KMS-11 (cell line): ENCODE results near the gene CYSLTR1.

ENCODE experiments used
- H2AFZ ChIP-seq: fragments of 200-600 bp; sonication (generic); 2 replicates; pipeline ENCODE4 v1.6.1; 2016; ENCODE audit warnings: antibody characterized with exemption, mixed run types, low read depth
- H3K27ac ChIP-seq: fragments of 200-600 bp; sonication (generic); 2 replicates; pipeline ENCODE4 v1.6.1; 2016; ENCODE audit warnings: mild to moderate bottlenecking, mixed run types
- H3K27me3 ChIP-seq: fragments of 200-600 bp; sonication (generic); 2 replicates; pipeline ENCODE4 v1.6.1; 2017; ENCODE audit warnings: mild to moderate bottlenecking, low read depth, mixed run types, moderate library complexity; ENCODE audit not compliant: insufficient read depth
- H3K36me3 ChIP-seq: fragments of 200-600 bp; sonication (generic); 2 replicates; pipeline ENCODE4 v1.6.1; 2017; ENCODE audit warnings: mild to moderate bottlenecking, mixed run types; ENCODE audit not compliant: insufficient read depth
- H3K4me1 ChIP-seq: fragments of 200-600 bp; sonication (generic); 2 replicates; pipeline ENCODE4 v1.6.1; 2016; ENCODE audit warnings: mild to moderate bottlenecking, low read depth, mixed run types; ENCODE audit not compliant: poor library complexity, severe bottlenecking
- H3K4me2 ChIP-seq: fragments of 200-600 bp; sonication (generic); 2 replicates; pipeline ENCODE4 v1.7.0; 2016; ENCODE audit warnings: mild to moderate bottlenecking, mixed run types
- H3K4me3 ChIP-seq: fragments of 200-600 bp; sonication (generic); IDR thresholded peaks from 2 replicates; pipeline ENCODE4 v1.6.1; 2017; ENCODE audit warnings: low read depth, low read length, mixed read lengths; ENCODE audit not compliant: insufficient read depth
- H3K79me2 ChIP-seq: fragments of 200-600 bp; sonication (generic); 2 replicates; pipeline ENCODE4 v1.6.1; 2016; ENCODE audit warnings: low read depth, mixed run types; ENCODE audit not compliant: insufficient read depth
- H3K9ac ChIP-seq: fragments of 200-600 bp; sonication (generic); 2 replicates; pipeline ENCODE4 v1.6.1; 2016; ENCODE audit warnings: mild to moderate bottlenecking, mixed run types
- H4K20me1 ChIP-seq: fragments of 200-600 bp; sonication (generic); 2 replicates; pipeline ENCODE4 v1.6.1; 2016; ENCODE audit warnings: mild to moderate bottlenecking, mixed run types; ENCODE audit not compliant: insufficient read depth
- CTCF ChIP-seq: fragments of 200-600 bp; sonication (generic); conservative IDR thresholded peaks from 2 replicates; pipeline ENCODE4 v1.6.1; 2017; ENCODE audit warnings: low read depth, mild to moderate bottlenecking, antibody characterized with exemption, low read length, moderate library complexity, mixed read lengths

CYSLTR1 gene

GRCh38 chrX:78357342-78358055 is 30.1 kb upstream of the CYSLTR1 start:
- no peak overlapping the region for H3K4me3 ChIP-seq
- H3K4me1 ChIP-seq = no peaks in the 10 kb centered on the region
- no peak overlapping the region for H2AFZ ChIP-seq
- no peaks in the 10 kb centered on the region for H3K27me3 ChIP-seq
- TF ChIP-seq CTCF = no peak
- H4K20me1 ChIP-seq = no peaks in the 10 kb centered on the region
- no peak overlapping the region for H3K27ac ChIP-seq
- no peaks in the 10 kb centered on the region for H3K36me3 ChIP-seq
- no peaks in the 10 kb centered on the region for H3K79me2 ChIP-seq
- H3K4me2 ChIP-seq = no peak overlapping the region
- no peak overlapping the region for H3K9ac ChIP-seq

- Histone ChIP-seq H2AFZ (peak overlapping the region; percentile 10; the same call in 1 of the 2 replicates), H3K36me3 (no peaks in the 10 kb centered on the region), H3K4me1 (peaks cover 10% of the 10 kb centered on the region), H3K27ac (no peak overlapping the region), H3K27me3 (no peaks in the 10 kb centered on the region), H3K9ac (no peak overlapping the region), H3K4me2 (no peak overlapping the region), H3K79me2 (no peaks in the 10 kb centered on the region), H3K4me3 (no peak overlapping the region), H4K20me1 (no peaks in the 10 kb centered on the region)
- TF ChIP-seq CTCF = no peak
These were observed 6.1 kb upstream of the CYSLTR1 start for GRCh38 chrX:78333521-78333920.

- H3K4me3 ChIP-seq = no peak overlapping the region
- TF ChIP-seq CTCF = no peak
- H3K9ac ChIP-seq = no peak overlapping the region
- H3K4me2 ChIP-seq = no peak overlapping the region
- H3K36me3 ChIP-seq = no peaks in the 10 kb centered on the region
- no peak overlapping the region for H3K27ac ChIP-seq
- H3K27me3 ChIP-seq = no peaks in the 10 kb centered on the region
- H4K20me1 ChIP-seq = no peaks in the 10 kb centered on the region
- no peaks in the 10 kb centered on the region for H3K79me2 ChIP-seq
- no peak overlapping the region for H2AFZ ChIP-seq
- H3K4me1 ChIP-seq = peaks cover 10% of the 10 kb centered on the region
These were observed 4.3 kb upstream of the CYSLTR1 start for GRCh38 chrX:78331708-78332107.

- Histone ChIP-seq H3K9ac (no peak overlapping the region), H3K79me2 (no peaks in the 10 kb centered on the region), H3K4me1 (peaks cover 10% of the 10 kb centered on the region), H3K4me3 (no peak overlapping the region), H3K27me3 (no peaks in the 10 kb centered on the region), H3K36me3 (no peaks in the 10 kb centered on the region), H3K27ac (no peak overlapping the region), H4K20me1 (no peaks in the 10 kb centered on the region), H3K4me2 (no peak overlapping the region), H2AFZ (no peak overlapping the region)
- TF ChIP-seq CTCF = no peak
These were observed 3.1 kb upstream of the CYSLTR1 start for GRCh38 chrX:78330540-78330939.
